ENCODE measurements around the gene EIF4A2.
A peak's percentile ranks its signal among the peaks of the same experiment; 100 is the strongest.
"Not testable (repeated sequence)": the region's sequence is repeated elsewhere in the genome, so short reads cannot be mapped to it uniquely, and the experiment has no call there.

The EIF4A2 gene

DNA sequence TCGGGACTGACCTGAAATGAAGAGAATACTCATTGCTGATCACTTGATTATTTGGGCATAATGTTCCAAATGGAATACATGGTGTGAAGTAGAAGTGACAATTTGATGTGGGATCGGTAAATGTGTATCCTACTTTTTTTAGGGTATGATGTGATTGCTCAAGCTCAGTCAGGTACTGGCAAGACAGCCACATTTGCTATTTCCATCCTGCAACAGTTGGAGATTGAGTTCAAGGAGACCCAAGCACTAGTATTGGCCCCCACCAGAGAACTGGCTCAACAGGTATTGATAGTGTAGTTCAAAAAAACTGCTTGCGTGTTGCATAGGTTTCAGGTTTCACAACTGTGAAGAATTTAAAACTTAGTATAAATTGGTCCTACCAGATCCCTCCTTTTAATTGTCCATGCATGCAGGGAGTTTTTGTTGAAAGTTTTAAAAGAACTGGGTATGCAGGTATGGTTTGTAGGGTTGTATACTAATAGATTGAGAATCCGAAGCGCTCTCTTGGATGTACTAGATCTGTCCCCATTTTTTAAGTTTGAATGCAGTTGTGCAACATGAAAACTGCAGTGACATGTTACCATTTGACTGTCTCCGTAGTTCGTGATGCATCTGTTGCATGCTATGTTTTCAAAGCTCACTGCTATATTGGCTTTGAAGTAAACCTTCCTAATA is 1.6 kb downstream of the EIF4A2 start:
- DNase-seq (ENCODE audit: low spot score): no peak

GRCh38 chr3:186785495-186786018 is 2.2 kb downstream of the EIF4A2 start:
- DNase-seq (ENCODE audit: low spot score): no peak

DNA sequence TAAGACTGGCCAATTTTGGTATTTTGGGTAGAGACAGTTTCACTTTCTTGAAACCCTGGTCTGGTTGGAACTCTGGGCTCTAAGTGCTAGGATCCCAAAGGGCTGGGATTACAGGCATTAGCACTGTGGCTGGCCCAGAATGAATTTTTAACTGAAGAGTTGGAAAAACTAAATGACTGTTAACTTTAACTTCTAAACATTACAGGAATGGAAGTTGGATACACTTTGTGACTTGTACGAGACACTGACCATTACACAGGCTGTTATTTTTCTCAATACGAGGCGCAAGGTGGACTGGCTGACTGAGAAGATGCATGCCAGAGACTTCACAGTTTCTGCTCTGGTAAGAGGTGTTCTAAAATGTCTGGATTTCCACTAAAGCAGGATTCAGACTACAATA is 3.5 kb downstream of the EIF4A2 start:
- DNase-seq (ENCODE audit: low spot score): no peak

- no peak for DNase-seq (ENCODE audit: low spot score)
Measured at GRCh38 chr3:186787642-186788481, 4.5 kb downstream of the EIF4A2 start.

GRCh38 chr3:186788482-186789370 is 5.3 kb downstream of the EIF4A2 start:
- no peak for DNase-seq (ENCODE audit: low spot score)

DNA sequence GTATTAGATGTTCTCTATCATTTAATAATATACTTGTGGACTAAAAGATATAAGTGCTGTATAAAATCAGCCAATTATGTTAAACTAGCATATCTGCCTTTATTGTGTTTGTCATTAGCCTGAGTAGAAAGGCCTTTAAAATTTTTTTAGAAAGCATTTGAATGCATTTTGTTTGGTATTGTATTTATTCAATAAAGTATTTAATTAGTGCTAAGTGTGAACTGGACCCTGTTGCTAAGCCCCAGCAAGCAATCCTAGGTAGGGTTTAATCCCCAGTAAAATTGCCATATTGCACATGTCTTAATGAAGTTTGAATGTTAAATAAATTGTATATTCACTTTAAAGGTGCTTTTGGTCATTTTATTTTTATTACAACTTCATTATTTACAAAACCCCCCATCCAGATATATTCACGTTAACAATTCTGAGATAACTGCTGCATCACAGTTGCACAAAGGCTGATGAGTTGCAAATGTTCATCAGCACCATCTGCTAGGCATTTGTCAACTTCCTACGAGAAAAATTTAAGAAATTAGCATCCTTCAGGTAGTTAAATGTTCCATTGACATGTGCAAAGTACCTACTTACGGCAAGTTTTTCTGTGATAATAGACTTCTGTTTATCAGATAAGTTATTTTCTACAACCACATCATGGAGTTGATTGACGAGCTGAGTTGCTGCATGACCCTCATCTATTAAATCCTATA is 6.3 kb downstream of the EIF4A2 start:
- no peak for DNase-seq (ENCODE audit: low spot score)

- no peak for DNase-seq (ENCODE audit: low spot score)
Measured at GRCh38 chr3:186790261-186790981, 7.0 kb downstream of the EIF4A2 start.

GRCh38 chr3:186798239-186798874 is 15.0 kb downstream of the EIF4A2 start:
- DNase-seq (ENCODE audit: low spot score): no peak

DNA sequence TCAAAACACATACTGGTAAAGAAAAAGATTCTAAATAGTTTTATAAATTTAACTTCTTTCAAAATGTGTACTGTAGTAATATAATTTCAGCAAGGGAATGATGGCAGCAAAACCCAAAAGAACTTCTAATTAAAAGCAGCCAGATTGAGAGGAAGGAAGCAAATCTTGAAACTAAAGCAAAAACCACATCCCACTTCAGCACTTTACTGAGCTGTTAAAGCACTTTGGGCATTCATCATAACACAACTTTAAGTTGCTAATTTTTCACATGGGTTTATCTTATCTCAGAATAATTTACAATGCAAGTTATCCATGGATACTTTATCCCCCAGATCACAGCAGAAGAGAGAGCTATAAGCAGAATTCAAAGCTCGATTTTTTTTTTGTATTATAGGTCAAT is 16.9 kb downstream of the EIF4A2 start:
- DNase-seq (ENCODE audit: low spot score): no peak

DNA sequence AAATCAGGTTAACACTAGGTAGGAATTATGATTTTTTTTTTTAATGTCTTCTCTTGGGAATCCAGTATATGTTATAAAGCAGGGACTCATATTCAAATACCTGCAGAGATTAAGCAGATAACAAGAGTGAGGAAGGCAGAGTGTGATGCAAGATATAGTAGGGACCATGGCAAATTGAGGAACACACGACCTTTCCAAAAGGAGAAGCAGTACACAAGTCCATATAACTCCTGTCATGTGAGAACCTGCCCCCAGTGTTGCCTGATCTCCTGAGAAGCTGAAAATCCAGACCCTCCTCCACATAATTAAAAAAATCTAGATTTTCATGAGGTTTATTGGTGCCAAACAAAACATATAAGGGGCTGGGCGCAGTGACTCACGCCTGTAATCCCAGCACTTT is 19.3 kb downstream of the EIF4A2 start:
- DNase-seq (ENCODE audit: low spot score): no peak

GRCh38 chr3:186803447-186803846 is 20.1 kb downstream of the EIF4A2 start:
- DNase-seq (ENCODE audit: low spot score): not testable (repeated sequence)

GRCh38 chr3:186806089-186807055 is 23.0 kb downstream of the EIF4A2 start, which contains the start of gene RFC4:
Gene RFC4 (minus strand): TSS chr3:186806482. CDS start chr3:186804713, 1,769 bp downstream.
- DNase-seq (ENCODE audit: low spot score): peak; percentile 76

DNA sequence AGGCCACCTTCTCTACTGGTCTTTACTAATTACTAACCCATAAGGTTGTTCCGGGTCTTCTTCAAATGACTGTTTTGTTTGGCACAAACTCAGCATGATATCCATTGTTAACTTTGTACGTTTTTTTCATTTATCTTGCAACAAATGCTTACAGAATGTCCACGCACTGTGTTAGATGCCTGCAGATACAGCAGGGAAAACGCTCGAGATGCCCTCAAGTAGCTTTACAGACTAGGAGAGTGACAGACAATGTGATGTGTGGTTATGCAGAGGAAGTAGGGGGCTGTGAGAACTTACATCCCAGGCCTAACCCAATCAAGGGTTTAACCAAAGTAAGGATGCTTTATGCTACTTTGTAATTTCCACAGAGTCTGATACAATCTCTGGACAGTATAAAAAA is 23.9 kb downstream of the EIF4A2 start:
- DNase-seq (ENCODE audit: low spot score): no peak

DNA sequence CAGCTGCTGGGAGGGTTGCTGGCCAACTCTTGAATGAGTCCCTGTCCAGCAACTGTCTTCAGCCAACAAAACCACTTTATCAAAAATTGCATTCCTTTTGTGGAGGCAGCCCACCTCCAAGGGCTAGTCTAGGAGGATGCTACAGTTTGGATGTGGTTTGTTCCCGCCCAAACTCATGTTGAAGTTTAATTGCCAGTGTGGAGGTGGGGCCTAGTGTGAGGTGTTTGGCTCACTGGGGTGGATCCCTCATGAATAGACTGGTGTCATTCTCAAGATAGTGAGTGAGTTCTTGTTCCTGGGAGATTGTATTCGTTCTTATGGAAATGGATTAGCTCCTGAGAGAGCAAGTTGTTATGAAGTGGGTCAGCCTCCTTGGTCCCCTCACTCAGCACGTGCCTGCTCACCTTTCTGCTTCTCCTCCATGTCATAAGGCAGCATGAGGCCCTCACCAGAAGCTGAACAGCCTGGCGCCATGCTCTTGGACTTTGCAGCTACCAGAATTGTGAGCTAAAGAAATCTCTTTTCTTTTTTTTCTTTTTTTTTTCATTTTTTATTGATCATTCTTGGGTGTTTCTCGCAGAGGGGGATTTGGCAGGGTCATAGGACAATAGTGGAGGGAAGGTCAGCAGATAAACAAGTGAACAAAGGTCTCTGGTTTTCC is 27.1 kb downstream of the EIF4A2 start:
- DNase-seq (ENCODE audit: low spot score): no peak

DNA sequence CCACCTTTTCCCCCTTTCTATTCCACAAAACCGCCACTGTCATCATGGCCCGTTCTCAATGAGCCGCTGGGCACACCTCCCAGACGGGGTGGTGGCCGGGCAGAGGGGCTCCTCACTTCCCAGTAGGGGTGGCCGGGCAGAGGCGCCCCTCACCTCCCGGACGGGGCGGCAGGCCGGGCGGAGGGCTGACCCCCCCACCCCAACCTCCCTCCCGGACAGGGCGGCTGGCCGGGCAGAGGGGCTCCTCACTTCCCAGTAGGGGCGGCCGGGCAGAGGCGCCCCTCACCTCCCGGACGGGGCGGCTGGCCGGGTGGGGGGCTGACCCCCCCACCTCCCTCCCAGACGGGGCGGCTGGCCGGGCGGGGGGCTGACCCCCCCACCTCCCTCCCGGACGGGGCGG is 27.9 kb downstream of the EIF4A2 start:
- not testable (repeated sequence) for DNase-seq (ENCODE audit: low spot score)

GRCh38 chr3:186814100-186814499 is 30.7 kb downstream of the EIF4A2 start:
- no peak for DNase-seq (ENCODE audit: low spot score)

DNA sequence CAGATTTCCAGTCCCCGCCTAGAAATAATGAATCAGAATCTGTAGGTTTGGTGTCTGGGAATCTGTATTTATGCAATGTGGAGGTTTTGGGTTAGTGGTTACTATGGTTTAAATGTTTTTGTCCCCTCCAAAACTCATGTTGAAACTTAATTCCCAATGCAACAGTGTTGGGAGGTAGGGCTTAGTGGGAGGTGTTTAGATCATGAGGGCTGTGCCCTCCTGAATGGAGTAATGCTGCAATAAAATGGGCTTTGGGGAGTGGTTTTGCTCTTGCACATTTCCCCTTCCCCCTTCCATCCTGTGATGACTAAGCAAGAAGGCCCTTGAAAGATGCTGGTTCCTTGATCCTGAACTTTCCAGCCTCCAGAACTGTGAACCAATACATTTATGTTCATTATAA is 32.1 kb downstream of the EIF4A2 start:
- DNase-seq (ENCODE audit: low spot score): no peak

GRCh38 chr3:186818516-186818915 is 35.1 kb downstream of the EIF4A2 start:
- no peak for DNase-seq (ENCODE audit: low spot score)

GRCh38 chr3:186818956-186819355 is 35.6 kb downstream of the EIF4A2 start:
- DNase-seq (ENCODE audit: low spot score): no peak
